AG04449 (cell line): ENCODE measurements around the gene CCR5AS.
"Not testable (repeated sequence)": the region's sequence is repeated elsewhere in the genome, so short reads cannot be mapped to it uniquely, and the experiment has no call there.

ENCODE experiments used
- CTCF ChIA-PET: fragments of 350-600 bp; formaldehyde crosslinking; extraction: SDS; loops from one replicate; lab custom pipeline; 2021; ENCODE audit warnings: antibody characterized with exemption; lab: Yijun Ruan, JAX
- POLR2A ChIA-PET: fragments of 400-600, 350-600 bp; formaldehyde crosslinking; extraction: SDS; loops from one replicate; lab custom pipeline; 2020; ENCODE audit warnings: antibody characterized with exemption, inconsistent platforms; lab: Yijun Ruan, JAX
- DNase-seq: peaks from one replicate; pipeline ENCODE4 v3.0.0-alpha.2; 2010; ENCODE audit warnings: low read depth, low spot score
- H3K4me3 ChIP-seq: 2 replicates; pipeline ENCODE4 v1.5.1; 2011; ENCODE audit warnings: low read depth, mild to moderate bottlenecking, control low read depth, low read length
- CTCF ChIP-seq: IDR thresholded peaks from one replicate; pipeline ENCODE4 v1.5.1; 2011; ENCODE audit warnings: mild to moderate bottlenecking, moderate library complexity, low read length, control low read depth, inconsistent platforms; ENCODE audit not compliant: insufficient read depth; ENCODE audit errors: missing control alignments

CCR5AS gene

GRCh38 chr3:46429671-46430070, 22.8 kb upstream of the CCR5AS start:
- ChIA-PET POLR2A (no interaction called here), CTCF (interaction anchor here (0.8 to 0.9 kb wide), 2 partner anchors 20 to 59 kb away, joined by 3 read pairs; no protein-coding TSS in a partner anchor)
- no peak for DNase-seq
- no peak for TF ChIP-seq CTCF
- no peak overlapping the region for H3K4me3 ChIP-seq

- ChIA-PET CTCF (interaction anchor here (0.8 to 0.9 kb wide), 2 partner anchors 20 to 59 kb away, joined by 3 read pairs; no protein-coding TSS in a partner anchor), POLR2A (no interaction called here)
- TF ChIP-seq CTCF: no peak
- no peak overlapping the region for H3K4me3 ChIP-seq
- DNase-seq: no peak
Observed at GRCh38 chr3:46429250-46429649, 22.4 kb upstream of the CCR5AS start.

- no peak overlapping the region for H3K4me3 ChIP-seq
- CTCF ChIA-PET: no interaction called here
Observed at GRCh38 chr3:46427916-46428833, 21.3 kb upstream of the CCR5AS start.

GRCh38 chr3:46427404-46427803, 20.5 kb upstream of the CCR5AS start:
- H3K4me3 ChIP-seq, CTCF ChIA-PET, POLR2A ChIA-PET, DNase-seq: not testable (repeated sequence)

More at GRCh38 chr3:46427916-46428833, 21.3 kb upstream of the CCR5AS start:
- POLR2A ChIA-PET: no interaction called here
- no peak for DNase-seq
- TF ChIP-seq CTCF: no peak

- H3K4me3 ChIP-seq, DNase-seq, POLR2A ChIA-PET, CTCF ChIA-PET: not testable (repeated sequence)
Observed at GRCh38 chr3:46426476-46426875, 19.6 kb upstream of the CCR5AS start.

GRCh38 chr3:46423588-46423987, 16.7 kb upstream of the CCR5AS start:
- no peak for TF ChIP-seq CTCF
- ChIA-PET CTCF (no interaction called here), POLR2A (no interaction called here)
- no peak for DNase-seq
- no peak overlapping the region for H3K4me3 ChIP-seq

GRCh38 chr3:46422617-46423016, 15.8 kb upstream of the CCR5AS start:
- DNase-seq: no peak
- ChIA-PET CTCF (no interaction called here), POLR2A (no interaction called here)
- no peak for TF ChIP-seq CTCF
- no peak overlapping the region for H3K4me3 ChIP-seq
